GM13976 (cell line): ENCODE data around the gene TAOK3.
"Not testable (repeated sequence)": the region's sequence is repeated elsewhere in the genome, so short reads cannot be mapped to it uniquely, and the experiment has no call there.

Experiments
- DNase-seq: peaks from one replicate; pipeline ENCODE4 v3.0.0; 2012; ENCODE audit warnings: low spot score
- CTCF ChIP-seq: IDR thresholded peaks from 2 replicates; pipeline ENCODE4 v1.5.1; 2012; ENCODE audit warnings: borderline replicate concordance, mild to moderate bottlenecking; ENCODE audit not compliant: insufficient read depth; ENCODE audit errors: extremely low read depth, missing control alignments, control extremely low read depth
- in situ Hi-C: fragments of 300-500 bp; cut with MboI; formaldehyde crosslinking; loops from one replicate; pipeline ENCODE4 v1.12.0; 2022; ENCODE audit warnings: low sequenced_read_pairs, mixed read lengths, inconsistent platforms; ENCODE audit not compliant: unreplicated experiment

The TAOK3 gene

DNA sequence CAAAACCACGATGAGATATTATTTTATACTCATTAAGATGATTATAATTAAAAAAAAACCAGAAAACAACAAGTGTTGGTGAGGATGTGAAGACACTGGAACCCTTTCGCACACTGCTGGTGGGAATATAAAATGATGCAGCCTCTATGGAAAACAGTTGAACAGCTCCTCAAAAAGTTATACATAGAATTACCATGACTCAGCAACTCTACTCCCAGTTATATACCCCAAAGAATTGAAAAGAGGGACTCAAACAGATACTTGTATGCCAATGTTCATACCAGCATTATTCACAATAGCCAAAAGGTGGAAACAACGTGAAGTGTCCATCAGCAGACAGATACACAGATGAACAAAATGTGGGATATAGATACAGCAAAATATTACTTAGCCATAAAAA, 53.1 kb downstream of the TAOK3 start:
- no peak for TF ChIP-seq CTCF
- in situ Hi-C loops = no loop called here
- no peak for DNase-seq

DNA sequence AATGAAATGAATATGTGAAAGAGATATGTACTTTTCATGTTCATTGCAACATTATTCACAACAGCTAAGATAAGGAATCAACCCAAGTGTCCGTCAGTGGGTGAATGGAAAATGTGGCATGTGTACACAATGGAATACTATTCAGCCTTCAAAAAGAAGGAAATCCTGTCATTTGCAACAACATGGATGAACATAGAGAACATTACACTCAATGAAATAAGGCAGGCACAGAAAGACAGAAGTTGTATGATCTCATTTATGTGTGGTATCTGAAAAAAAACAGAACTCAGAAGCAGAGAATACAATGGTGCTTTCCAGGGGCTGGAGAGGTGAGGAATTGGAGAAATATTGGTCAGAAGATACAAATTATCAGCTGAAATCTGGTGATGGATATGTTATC, 54.0 kb downstream of the TAOK3 start:
- no peak for TF ChIP-seq CTCF
- no peak for DNase-seq
- in situ Hi-C loops = no loop called here

- no peak for TF ChIP-seq CTCF
- in situ Hi-C loops = no loop called here
- DNase-seq = no peak
Measured at GRCh38 chr12:118317729-118318128, 55.0 kb downstream of the TAOK3 start.

- in situ Hi-C loops = no loop called here
- no peak for TF ChIP-seq CTCF
- no peak for DNase-seq
Measured at GRCh38 chr12:118315821-118316220, 56.9 kb downstream of the TAOK3 start.

DNA sequence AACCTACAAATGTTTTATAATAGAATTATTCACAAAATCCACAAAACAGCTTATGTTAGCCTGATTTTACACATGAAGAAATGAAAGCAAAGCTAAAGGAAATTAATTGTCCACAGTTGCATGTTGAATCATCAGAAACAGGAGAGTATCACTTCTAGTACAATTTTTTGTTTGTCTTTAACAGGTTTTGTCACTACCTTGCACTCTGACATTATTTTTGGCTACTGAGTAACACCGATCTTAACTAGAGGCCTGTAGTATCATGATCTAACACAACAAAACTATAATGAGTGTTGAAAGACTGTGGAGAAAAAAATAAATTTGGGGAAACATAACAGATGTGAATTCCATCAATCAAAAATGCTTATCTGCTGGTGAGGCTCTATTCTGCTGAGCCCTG, 60.1 kb downstream of the TAOK3 start:
- DNase-seq = peak; percentile 55
- in situ Hi-C loops = no loop called here
- no peak for TF ChIP-seq CTCF

DNA sequence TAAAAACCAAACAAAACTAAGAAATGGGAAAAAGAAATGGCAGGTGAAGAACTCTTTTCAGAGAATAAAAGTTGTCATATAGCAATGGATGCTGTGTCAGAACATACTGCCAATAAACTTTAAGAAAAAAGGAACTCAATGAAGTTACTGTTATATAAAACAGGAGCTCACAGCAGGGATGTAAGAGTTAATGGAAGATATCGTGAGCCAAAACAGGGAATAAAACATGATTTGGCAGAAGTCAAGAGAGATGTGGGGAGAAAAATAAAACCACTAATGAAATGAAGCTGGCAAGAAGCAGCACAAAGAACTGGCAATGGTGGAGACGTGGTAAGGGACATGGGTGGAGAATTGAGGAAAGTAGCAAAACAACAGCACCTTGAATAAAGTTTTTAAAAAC, 61.0 kb downstream of the TAOK3 start:
- TF ChIP-seq CTCF = no peak
- DNase-seq = no peak

DNA sequence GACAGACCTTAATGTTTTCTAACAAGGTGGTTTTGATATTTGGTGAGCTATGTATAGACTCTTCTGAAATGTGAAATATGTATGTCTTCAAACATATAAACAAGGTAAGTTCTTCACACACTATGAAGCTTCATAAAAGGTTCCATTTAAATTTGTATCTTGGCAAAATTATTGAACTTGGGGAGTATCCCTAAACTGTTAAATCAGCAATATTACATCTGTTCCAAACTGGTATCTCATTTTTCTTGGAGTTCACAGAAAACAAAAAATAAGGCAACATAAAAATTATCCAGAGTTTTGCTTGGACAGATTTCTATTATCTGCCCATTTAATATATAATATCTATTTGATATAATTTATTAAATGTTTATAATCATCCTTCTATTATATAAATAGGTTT, 62.4 kb downstream of the TAOK3 start:
- no peak for DNase-seq
- in situ Hi-C loops = no loop called here
- no peak for TF ChIP-seq CTCF

More for the DNA sequence above, 61.0 kb downstream of the TAOK3 start:
- in situ Hi-C loops = no loop called here

DNA sequence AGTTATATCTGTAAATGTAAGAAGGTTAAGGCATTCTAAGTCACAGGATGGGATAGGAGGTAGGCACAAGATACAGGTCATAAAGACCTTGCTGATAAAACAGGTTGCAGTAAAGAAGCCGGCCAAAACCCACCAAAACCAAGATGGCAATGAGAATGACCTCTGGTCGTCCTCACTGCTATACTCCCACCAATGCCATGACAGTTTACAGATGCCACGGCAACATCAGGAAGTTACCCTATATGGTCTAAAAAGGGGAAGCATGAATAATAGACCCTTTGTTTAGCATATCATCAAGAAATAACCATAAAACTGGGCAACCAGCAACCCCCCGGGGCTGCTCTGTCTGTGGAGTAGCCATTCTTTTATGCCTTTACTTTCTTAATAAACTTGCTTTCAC, 64.7 kb downstream of the TAOK3 start:
- in situ Hi-C loops, DNase-seq: not testable (repeated sequence)
